Upper lobe of left lung (tissue), 4 donors: ENCODE measurements around the gene HBD.

Experiments used
- POLR2A ChIP-seq, 4 donors: fragments of 450-650 bp; IDR thresholded peaks; one replicate each; pipeline ENCODE4 v1.5.1; 2016 to 2017; ENCODE audit warnings: antibody characterized with exemption in 4 of 4, mild to moderate bottlenecking in 2 of 4
- POLR2AphosphoS5 ChIP-seq, 2 donors: sonication (generic); formaldehyde crosslinking; IDR thresholded peaks; one replicate each; pipeline ENCODE4 v1.5.1; 2017; ENCODE audit warnings: antibody characterized with exemption in 2 of 2
- TF ChIP-seq, protein P1 (sequence below), 6 experiments: fragments of 450-650 bp in 4 of 6; fragments of 200-600 bp in 2 of 6; sonication (generic) in 2 of 6; IDR thresholded peaks; one replicate each; pipeline ENCODE4 v1.5.1; 2016 to 2019; ENCODE audit warnings: antibody characterized with exemption in 6 of 6

- TF ChIP-seq, protein P1, sequence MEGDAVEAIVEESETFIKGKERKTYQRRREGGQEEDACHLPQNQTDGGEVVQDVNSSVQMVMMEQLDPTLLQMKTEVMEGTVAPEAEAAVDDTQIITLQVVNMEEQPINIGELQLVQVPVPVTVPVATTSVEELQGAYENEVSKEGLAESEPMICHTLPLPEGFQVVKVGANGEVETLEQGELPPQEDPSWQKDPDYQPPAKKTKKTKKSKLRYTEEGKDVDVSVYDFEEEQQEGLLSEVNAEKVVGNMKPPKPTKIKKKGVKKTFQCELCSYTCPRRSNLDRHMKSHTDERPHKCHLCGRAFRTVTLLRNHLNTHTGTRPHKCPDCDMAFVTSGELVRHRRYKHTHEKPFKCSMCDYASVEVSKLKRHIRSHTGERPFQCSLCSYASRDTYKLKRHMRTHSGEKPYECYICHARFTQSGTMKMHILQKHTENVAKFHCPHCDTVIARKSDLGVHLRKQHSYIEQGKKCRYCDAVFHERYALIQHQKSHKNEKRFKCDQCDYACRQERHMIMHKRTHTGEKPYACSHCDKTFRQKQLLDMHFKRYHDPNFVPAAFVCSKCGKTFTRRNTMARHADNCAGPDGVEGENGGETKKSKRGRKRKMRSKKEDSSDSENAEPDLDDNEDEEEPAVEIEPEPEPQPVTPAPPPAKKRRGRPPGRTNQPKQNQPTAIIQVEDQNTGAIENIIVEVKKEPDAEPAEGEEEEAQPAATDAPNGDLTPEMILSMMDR (IDR thresholded peaks at IDR 0.05): no peak
- TF ChIP-seq POLR2A (IDR thresholded peaks at IDR 0.05): no peak
- TF ChIP-seq POLR2AphosphoS5 (IDR thresholded peaks at IDR 0.05): no peak
These were observed 3.2 kb downstream of the HBD start for GRCh38 chr11:5231111-5231510.
